COR-L47 (cell line): ENCODE measurements around the gene DOK3.
A peak's percentile ranks its signal among the peaks of the same experiment; 100 is the strongest.

Experiments
- DNase-seq: peaks from one replicate; lab custom pipeline; 2025; lab: John Stamatoyannopoulos, UW

The DOK3 gene

DNA sequence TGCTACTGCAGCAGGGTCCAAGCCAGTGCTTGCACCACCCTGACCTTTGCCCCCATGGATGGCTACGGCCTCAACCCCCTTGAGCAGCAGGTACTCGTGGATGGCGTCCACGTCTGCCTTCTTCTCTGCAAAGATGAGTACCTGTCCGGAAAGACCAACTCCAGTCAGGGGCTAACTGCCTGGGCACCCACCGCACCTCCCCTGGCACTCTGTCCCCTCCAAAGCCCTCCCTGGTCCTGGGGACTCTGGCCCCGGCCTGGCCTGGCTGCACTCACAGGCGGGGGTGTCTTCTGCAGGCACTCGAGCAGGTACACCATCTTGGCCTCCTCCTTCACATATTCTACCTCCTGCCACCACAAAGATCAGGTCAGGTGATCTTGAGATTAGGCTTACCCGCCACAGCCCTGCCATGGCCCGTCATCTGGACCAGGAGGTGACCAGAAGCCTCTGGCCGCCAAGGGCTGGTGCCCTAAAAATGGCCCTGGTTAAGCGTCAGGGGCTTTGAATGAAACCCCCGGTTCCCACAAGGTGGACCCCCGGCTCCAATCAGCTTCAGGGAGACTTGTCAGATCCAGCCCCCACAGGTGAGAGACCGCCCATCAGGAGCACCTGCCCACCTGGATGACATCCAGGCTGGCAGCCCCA lies 3.2 kb upstream of the DOK3 start:
- DNase-seq = no peak

DNA sequence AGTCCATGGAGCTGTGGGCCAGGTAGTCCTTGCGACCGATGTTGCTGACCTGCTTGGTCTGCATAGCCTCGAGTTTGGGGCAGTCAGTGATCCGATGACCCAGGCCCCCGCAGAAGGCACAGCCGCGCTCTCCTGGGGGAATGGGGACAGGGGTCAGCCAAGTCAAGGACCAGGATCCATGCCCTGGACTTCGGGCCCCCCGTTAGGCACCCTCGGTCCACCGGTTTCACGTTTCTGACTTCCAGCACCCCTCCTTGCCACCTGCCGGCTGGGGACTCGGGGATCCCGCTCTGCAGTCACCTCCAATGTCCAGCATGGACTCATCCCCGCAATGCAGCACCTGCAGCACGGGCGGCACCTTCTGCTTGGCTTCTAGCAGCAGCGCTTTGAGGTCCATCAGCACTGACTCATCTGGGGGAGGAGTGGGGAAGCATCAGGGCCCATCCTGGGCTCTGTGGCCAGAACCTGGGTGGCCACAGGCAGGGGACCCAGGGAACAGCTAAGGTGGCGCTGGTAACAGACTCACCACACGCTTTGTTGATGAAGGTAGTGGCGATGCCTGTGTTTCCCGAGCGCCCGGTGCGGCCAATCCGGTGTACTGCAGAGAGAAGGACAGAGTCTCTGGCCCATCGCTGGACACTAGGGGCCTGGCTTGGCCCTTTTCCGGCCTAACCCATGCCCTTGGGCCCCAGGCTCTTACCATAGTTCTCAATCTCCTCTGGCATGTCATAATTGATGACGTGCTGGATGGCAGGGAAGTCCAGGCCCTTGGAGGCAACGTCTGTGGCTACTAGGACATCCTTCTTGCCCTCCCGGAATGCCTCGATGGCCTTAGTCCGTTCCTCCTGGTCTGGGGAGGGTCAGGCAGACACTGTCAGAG lies 2.4 kb upstream of the DOK3 start:
- DNase-seq = no peak

DNA sequence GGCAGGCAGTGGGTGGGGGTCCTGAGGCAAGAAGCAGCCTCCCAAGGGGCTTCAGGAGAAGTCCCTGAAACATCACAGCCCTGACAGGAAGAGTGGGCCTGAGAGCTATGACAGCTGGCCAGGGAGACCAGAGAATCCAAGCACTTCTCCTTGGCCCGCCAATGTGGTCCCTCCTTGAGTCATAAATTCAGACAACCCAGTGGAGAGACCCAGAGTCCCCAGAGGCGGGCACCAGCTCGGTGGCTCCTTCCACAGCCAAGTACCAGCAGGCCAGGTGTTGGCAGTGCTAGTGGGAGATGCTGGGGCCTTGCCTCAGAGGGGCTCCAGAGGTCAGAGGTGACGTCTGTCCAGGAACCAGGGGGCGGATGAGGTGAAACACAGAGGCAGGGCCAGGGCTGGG lies 1.6 kb upstream of the DOK3 start:
- DNase-seq = no peak

DNA sequence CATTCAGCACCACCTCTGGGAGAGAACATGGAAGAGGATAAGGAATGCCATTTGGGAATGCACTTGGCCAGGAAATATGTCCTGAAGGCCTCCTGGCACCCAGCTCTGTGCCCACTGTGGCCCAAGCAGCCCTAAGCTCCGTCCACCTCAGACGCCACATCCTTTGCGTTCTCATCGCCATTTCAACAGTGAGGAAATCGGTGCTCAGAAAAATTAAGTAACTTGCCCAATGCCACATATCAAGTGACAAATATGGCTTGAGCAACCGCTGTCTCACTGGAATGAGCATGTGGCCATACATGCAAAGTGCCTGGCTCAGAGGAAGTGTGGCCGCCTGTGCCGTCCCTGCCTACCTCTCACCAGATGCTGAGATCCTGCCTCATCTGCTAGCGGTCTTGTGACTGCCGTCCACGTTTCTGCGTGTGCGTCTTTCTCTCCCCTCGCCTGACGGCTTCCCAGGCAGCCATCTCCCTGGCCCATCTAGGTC lies 984 bp upstream of the DOK3 start:
- no peak for DNase-seq

DNA sequence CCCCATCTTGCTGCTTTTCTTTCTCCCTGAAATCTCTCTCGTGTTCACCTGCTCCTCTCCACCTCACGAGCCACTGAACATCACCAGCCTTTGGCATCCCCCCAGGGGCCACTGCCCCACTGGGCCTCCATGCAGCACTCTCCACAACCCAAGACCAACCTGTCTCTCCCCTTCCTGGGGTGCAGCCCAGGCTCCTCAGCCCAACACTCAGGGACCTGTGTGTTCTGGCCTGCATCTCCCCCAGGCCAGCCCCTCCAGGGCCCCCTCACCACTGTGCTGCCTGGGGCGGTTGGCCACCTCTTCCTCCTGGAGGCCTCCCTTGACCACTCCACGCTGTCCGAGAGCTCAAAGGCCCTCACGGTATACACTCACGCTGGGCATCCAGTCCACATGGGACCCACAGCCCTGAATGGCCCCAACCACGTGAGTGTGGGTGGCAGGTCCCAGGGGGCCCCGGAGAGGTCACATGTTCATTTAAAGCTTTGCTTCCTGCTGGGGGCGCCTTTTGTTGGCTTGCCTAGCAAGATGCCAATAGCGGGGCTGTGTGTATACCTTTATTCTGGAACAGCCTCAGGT lies 453 bp upstream of the DOK3 start:
- no peak for DNase-seq

DNA sequence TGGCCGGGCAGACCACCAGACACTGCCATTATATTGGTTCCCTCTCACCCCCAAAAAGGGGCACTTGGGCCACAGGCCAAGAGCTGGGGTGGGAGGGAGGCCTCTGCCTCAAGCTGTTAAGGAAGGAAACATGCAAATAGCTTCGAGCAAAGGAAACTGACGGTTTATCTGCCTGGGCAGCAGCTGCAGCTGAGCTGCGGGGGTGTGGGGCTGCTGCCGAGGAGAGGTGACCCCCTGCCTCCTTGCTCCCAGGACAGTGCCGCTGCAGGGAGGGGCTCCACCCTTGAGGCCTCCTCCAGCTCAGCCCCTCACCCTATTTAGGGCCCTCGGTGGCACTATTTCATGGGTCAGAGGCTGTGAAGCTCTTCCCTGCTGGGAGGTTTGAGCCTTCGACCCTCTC lies 789 bp downstream of the DOK3 start:
- no peak for DNase-seq

DNA sequence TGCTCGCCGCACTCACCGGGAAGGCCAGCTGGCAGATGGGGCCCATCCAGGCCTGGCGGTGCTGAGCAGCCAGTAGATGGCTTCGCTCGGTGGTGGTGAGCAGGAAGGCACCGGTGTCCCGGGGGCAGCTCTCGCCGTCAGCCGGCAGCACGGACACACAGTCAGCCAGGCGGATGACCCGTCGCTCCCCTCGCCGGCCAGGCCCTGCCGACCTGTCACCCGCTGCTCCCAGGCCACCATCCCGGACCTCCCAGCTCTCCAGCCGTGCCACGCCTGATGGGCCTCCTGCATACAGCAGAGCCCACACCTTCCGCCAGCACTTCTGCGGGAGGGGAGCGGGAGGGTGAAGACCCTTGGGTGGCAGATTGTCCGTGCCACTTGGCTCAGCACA lies 1.4 kb downstream of the DOK3 start:
- DNase-seq = no peak

DNA sequence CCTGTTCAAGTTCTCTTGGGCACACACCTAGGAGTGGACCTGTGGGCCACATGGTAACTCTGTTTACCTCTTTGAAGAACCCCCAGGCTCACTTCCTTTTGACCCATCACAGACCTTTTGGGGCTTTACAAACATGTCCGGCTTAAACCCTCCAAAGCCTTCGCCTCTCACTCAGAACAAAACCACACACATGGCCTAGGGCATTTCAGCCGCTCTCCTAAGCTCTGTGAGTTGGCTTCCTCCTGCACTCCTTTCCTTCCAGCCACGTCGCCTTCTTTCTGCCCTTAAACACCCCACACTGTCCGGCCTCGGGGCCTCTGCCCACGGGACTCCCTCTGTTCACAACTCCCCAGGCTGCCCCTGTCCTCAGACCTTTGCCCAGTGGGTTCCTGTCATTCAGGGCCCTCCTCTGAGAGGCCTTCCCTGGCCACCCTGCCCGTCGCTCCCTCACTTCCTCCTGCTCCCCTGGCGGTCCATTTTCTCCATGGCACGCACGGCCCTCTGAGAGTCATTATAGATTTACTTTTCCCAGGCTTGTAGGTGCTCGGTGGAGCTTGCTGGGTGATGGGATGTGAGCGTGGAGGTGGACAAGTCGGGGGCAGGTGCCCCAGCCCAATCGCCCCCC lies 1.9 kb downstream of the DOK3 start:
- DNase-seq = no peak

DNA sequence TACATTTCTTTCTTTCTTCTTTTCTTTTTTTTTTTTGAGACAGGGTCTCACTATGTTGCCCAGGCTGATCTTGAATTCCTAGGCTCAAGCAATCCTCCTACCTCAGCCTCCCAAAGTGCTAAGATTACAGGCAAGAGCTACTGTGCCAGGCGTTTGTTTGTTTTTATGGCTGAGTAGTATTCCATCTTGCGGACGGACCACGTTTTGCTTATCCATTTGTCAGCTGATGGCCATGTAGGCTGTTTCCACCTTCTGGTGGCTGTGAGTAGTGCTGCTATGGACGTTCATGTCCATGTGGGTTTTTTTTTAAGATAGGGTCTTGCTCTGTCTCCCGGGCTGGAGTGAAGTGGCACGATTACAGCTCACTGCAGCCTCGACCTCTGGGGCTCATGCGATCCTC lies 2.5 kb downstream of the DOK3 start:
- DNase-seq = no peak

DNA sequence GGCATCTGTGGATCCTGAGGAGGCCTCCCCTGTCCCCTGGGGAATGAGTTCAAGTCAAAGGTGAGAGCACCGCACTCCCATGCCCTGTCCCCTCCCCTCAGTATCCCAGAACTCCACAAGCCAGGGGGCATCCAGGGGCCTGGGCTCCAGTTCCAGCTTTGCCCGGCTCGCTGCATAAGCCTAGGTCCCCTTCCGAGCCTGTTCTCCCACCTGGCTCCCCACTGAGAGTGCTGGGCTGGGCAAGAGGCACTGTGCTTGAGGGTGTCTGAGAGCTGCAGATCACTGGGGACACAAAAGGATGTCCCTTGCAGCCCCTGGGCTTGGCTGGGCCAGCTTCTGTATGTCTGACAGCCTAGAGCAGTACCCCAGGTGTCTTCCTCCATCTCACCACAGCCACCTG lies 4.6 kb downstream of the DOK3 start:
- DNase-seq = no peak

DNA sequence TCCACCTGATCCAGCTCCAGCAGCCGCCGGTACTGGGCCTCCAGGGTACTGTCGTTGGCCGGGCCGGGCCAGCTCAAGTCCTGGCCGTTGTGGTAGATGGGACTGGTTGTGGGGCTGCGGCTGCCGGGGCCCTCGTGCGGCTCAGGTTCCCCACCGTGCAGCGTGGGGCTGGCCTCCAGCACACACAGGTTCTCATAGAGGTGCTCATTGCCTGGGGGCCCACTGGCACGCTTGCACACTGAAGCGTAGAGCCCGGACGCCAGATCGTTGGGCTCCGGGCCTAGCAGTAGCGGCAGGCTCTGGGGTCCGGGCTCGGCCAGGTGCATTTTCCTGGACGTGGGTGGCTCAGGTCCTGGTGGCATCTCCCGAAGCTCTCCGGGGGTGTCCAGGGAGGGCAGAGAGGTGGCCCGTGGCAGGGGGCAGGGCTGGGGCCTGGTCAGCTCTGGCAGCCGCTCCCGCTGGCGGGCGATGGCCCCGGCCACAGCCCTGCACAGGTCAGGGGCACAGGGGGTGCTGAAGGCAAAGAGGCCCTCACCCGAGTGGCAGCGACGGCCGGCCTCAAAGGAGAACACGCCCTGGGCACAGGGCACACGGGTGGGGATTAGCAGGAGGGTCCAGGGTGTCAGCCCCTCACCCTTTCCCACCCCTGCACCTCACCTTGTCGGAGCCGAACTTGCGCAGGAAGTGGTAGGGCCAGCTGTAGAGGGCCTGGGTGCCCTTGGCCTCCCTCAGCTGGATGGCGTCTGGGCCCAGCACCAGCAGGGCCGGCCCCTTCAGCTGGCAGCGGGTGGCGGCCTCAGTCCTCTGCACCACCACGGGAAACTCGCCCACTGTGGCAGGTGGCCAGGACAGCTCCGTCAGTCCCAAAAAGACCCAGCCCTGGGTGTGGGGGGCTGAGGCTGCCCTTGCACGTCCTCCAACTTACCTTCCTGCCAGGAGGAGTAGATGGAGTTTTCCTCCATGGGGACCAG lies 5.3 kb downstream of the DOK3 start:
- no peak for DNase-seq

DNA sequence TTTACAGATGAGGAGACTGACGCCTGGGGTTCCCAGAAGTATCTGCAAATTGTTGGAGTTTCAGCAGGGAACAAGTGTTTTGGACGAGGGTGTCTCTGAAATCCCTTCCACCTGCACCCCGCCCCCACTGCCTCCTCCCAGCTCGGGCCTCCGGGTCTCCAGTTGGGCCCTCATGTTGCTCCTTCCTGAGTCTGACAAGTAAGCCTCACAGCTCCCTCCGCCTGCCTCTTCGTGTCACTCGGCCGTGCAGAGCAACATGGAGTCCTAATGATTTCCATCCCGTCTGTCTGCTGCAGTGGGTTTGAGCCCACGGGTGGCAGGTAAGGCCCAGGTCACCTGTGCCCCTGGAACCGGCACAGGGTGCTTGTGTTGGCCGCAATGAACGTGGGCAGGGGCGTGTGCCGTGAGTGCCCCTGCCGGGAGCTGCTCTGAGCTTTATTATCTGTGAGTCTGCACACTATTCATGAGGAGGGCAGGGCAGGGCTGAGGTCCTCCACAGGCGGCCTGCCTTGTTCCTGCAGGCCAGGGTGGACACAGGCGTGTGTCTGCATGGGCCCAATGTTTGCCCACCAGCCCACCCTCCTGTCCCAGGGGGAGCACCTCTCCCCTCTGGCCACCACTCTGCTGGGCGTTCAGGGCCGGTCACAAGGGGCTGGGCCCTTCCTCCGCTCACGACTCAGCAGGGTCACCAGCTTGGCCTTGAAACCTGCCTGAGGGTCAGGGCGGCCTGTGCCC lies 6.1 kb downstream of the DOK3 start:
- DNase-seq = no peak

DNA sequence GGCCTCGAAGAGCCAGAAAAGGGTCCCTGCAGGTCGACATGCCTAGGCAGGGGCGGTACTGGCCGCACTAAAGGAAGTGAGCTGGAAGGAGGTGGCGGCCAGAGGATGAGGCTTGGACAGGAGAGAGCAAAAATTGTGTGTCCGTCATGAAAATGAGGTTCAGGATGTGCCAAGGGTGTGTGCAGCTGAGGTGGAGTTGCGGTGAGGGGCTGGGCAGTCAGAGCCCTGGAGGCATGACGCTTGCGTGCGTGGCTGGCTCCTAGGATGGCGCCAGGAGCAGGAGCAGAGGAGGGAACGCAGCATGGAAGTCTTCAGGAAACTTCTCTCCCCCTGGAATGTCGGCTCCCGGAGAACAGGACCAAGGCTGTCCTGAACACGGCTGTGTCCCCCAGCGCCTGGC lies 6.7 kb downstream of the DOK3 start:
- no peak for DNase-seq

DNA sequence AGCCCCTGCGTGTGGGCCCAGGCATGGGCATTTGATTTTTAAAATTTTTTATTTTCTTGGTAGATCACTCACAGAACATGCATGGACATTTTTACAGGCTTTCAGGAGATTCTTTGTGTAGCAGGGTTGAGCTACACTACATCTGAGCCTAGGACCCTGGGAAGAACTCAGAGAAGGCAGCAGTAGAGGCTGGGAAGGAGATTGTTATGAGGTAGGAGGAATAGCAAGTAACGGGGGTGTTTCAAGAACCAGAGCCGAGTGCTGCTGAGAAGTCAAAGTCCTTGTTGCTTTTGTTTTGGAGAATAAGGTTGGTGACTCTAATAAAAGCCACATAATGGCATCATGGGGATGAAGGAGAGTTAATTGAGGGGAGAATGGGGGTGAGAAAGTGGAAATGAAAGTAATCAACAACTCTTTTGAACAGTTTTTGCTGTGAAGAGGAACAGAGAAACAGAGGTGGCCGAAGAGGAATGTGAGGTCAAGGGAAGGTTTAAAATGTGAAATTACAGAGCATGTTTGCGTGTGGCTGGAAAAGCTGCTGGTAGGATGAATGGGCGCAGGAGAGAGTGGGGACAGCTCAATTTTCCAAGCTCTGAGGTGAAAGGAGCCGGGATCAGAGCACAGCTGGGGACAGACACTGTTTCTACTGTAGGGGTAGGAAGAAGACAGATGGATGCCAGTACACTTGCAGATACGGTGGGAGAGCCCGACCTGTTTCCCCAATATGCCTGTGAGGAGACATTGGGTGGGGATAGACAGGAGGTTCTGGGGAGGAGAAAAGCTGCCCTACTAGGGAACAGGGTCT lies 7.5 kb downstream of the DOK3 start:
- no peak for DNase-seq

DNA sequence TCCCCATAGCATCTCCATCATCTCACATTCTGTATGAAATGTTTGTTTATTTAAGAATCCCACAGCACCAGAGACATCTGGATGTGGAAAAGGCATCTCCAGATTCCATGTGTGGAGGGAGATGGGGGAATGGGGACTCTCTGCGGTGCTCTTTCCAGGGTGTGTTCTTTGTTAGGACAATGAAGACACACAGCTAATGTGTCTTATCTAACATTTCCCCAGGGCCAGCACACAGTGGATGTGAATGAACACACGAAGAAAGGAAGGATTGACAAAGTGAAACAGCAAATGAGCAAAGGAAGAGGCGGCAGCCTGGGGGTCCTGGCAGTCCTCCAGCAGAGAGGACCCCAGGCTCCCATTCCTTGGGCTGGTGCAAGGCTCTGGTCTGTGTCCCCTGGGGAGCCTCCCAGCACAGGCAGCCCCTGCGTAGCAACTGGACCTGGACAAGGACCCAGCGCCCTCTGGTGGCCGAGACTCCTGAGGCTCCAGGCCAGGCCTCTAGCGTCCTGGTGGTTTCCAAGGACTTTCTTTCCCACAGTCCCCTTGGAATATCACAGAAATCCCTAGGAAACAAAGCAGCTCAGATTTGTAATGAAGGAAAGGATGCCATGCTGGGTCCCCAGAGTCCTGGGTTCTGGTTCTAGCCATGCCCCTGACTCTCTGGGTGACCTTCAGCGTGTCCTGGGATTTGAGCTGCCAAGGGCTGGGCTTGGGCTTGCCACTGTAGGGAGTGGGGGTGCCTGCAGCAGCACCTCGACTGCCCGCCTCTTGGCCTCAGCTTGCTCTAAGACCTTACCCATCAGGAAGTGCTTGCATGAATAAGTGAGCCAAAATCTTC lies 8.7 kb downstream of the DOK3 start:
- peak; percentile 86 for DNase-seq

DNA sequence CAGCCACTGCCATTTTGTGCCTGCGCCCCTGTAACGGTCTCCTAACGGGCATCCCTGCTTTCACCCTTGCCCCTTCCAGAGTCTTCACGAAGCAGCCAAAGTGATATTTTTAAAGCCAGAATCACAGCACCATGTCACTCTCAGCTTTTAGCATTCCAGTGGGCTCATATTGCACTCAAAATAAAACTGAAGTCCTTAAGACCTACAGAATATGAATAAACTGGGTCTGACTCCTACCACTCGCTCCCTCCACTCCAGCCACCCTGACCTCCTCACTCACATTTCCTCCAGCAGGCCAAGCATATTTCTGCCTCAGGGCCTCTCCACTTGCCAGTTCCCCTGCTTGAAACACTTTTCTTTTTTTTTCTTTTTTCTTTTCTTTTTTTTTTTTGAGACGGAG lies 9.8 kb downstream of the DOK3 start:
- DNase-seq = no peak

DNA sequence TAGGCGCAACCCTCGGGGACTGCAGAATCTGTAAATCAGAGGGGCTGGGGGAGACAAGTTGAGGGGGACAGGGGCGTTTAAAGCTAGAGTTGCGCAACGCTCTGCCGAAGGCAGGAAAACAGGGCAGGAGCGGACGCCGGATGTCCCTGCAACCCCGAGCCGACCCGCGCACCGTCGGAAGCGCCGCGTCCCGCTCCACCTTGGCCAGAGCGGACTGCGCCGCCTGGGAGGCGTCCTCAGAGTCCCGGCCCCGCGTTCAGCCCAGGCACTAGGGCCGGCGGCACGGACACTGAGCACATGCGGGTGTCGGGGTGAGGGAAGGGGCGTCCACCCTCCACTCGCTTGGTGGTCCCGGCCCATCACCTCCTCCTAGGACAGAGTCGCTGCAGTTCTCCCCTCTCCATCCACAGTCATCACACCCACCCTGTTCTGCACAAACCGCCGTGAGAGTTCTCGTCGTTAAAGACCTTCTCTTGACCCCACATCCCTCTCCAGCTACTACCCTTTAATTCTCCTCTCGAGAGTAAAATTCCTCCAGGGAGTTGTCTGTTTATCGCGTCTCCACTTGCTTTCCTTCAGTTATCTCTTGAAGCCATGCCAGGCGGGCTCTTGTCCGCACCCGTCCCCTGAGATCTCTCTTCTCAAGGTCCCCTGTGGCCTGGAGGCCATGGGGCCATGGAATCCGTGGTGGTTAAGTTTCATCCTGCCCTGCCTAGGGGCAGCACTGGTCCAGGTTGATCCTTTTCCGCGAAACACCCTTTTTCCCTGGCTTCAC lies 11.4 kb downstream of the DOK3 start:
- DNase-seq = no peak

DNA sequence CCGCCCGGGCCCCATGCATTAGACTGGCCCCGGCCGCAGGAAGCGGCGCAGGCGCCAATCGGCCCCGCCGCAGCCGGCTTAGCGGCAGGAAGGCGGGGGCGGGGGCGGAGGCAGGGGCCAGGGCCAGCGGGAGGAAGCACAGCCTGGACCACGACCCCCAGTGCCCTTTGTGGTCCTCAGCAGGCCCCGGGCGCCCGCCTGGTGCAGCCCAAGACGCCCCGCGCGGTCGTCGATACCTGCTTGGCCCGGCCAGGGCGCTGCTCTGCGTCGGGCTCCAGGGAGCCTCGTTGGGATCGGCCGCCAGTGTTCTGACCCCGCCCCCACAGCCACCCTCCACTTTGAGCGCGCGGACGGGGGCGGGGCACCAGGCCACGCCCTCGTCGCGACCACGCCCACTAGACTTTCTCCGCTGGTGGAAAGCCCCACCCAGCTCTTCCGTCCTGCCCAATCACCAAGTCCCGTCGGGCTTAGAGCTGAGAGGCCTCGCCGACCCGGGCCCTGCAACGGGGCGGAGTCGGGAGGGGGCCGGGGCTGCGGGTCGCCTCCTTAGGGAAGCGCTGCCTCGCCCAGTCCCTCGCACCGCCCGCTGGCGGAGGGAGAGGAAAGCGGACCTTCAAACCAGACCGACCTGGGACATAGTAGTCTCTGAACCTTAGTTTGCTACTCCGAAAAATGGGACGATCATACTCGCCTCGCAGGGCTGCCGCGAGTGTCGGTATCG lies 12.2 kb downstream of the DOK3 start, which contains the start of gene PDLIM7:
Gene PDLIM7, minus strand, starts transcription at position 313 of the 721 bp plus-strand sequence. CDS start 1,092 bp downstream, outside the sequence.
- peak; percentile 91 for DNase-seq
